PC-9 (cell line): ENCODE data around the gene UAP1L1.

ENCODE experiments used
- CTCF ChIP-seq: fragments of 200-600 bp; sonication (generic); conservative IDR thresholded peaks from 2 replicates; pipeline ENCODE4 v1.6.1; 2017; ENCODE audit warnings: mixed run types, antibody characterized with exemption, mild to moderate bottlenecking, moderate library complexity
- EZH2 ChIP-seq: fragments of 200-600 bp; sonication (generic); IDR thresholded peaks from 2 replicates; pipeline ENCODE4 v1.8.0; 2017; ENCODE audit warnings: antibody characterized with exemption, low read depth

- peak; percentile 86 for TF ChIP-seq CTCF
- TF ChIP-seq EZH2: no peak
Observed at GRCh38 chr9:137029058-137029936, 48.0 kb upstream of the UAP1L1 start.
